Stomach smooth muscle (tissue), 2 donors: ENCODE measurements around the gene CSTB.

Source experiments
- H3K27ac ChIP-seq: one replicate; pipeline ENCODE4 v1.7.0; 2013; ENCODE audit warnings: mild to moderate bottlenecking, low read length, inconsistent platforms
- H3K27me3 ChIP-seq, 2 donors: one replicate each; pipeline ENCODE4 v1.7.0; 2013; ENCODE audit warnings: low read length in 2 of 2; ENCODE audit not compliant: insufficient read depth in 2 of 2, control insufficient read depth in 1 of 2
- H3K36me3 ChIP-seq, 2 donors: one replicate each; pipeline ENCODE4 v1.7.0; 2013; ENCODE audit warnings: low read length in 2 of 2; ENCODE audit not compliant: control insufficient read depth in 2 of 2, insufficient read depth in 2 of 2
- H3K4me1 ChIP-seq: one replicate; pipeline ENCODE4 v1.7.0; 2013; ENCODE audit warnings: low read length; ENCODE audit not compliant: control insufficient read depth, insufficient read depth
- H3K4me3 ChIP-seq, 2 donors: one replicate each; pipeline ENCODE4 v1.7.0; 2013; ENCODE audit warnings: low read length in 2 of 2
- H3K9ac ChIP-seq, 2 donors: one replicate each; pipeline ENCODE4 v1.7.0; 2013; ENCODE audit warnings: low read length in 2 of 2, mild to moderate bottlenecking in 1 of 2
- H3K9me3 ChIP-seq, 2 donors: one replicate each; pipeline ENCODE4 v1.7.0; 2013; ENCODE audit warnings: low read length in 2 of 2; ENCODE audit not compliant: control insufficient read depth in 2 of 2
- donor health status: healthy.
- donor health status: Pancreatic carcinoma.

The CSTB gene

DNA sequence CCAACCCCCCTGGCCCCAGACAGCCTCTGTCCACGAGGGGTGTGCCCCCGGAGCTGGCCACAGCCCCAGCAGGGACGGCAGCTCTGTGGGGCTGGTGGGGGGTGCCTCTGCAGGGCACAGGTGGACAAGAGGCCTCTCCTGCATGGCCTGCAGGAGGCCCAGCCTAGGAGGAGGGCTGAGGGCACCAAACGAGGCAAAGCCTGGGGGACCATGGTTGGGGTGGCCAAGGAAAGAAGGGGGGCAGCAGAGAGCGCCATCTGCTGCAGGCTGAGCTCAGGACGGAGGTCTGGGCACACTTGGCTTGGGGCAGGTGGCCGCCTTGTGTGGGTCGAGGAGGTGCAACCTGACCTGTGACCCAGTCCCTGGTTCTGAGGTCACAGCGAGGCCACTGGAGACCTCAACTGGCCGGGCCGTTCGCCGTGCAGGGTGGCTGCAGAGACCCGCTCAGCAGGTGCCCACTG is 40.5 kb upstream of the CSTB start:
- peaks cover 0 to 8% of the 10 kb centered on the region in 2 donors for H3K9me3 ChIP-seq
- H3K9ac ChIP-seq, result no peak overlapping the region
- H3K36me3 ChIP-seq, result peaks cover 0 to 2% of the 10 kb centered on the region in 2 donors
- no peaks in the 10 kb centered on the region for H3K27me3 ChIP-seq
- no peaks in the 10 kb centered on the region for H3K4me1 ChIP-seq
- no peak overlapping the region for H3K4me3 ChIP-seq
- H3K27ac ChIP-seq, result no peak overlapping the region

DNA sequence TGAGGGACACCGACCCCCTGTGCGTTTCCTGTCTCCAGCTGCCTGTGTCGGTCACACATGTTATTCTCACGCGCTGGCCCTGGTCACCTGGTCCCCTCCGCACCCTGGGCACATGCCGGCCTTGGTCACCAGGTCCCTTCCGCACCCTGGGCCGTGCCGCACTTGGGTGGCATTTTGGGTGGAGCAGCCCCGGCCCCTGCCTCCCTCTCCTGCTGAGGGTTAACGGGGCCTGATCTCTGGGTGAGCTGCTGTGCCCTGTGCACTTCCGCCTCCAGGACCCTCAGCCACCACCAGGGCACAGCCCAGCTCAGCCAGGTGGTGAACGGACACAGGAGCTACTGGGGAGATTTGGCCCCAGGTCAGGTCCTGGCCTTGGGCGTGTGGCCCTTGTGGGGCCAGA is 39.9 kb upstream of the CSTB start:
- Histone ChIP-seq H3K4me3 (no peak overlapping the region), H3K4me1 (peaks cover 4% of the 10 kb centered on the region), H3K27me3 (no peaks in the 10 kb centered on the region), H3K27ac (no peak overlapping the region), H3K9me3 (peaks cover 0 to 8% of the 10 kb centered on the region in 2 donors), H3K36me3 (peaks cover 0 to 2% of the 10 kb centered on the region in 2 donors), H3K9ac (no peak overlapping the region)

DNA sequence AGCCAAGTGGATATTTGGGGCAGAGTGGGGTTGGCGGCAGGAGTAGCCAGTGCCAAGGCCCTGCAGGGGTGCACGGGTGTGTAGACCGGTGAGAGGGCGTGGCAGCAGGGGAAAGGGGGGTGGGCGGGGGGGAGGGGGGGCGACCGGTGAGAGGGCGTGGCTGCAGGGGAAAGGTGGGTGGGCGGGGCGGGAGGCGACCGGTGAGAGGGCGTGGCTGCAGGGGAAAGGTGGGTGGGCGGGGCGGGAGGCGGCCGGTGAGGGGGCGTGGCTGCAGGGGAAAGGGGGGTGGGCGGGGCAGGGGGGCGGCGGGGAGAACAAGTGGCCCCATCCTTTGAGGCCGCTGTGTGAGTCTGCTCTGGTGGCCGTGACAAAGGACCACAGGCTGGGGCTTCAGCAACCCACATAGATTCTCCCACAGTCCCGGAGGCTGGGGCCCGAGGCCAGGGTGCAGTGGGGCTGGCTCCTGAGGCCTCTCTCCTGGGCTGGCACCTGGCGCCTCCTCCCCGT is 39.1 kb upstream of the CSTB start:
- Histone ChIP-seq H3K36me3 (peaks cover 0 to 2% of the 10 kb centered on the region in 2 donors), H3K27ac (no peak overlapping the region)

DNA sequence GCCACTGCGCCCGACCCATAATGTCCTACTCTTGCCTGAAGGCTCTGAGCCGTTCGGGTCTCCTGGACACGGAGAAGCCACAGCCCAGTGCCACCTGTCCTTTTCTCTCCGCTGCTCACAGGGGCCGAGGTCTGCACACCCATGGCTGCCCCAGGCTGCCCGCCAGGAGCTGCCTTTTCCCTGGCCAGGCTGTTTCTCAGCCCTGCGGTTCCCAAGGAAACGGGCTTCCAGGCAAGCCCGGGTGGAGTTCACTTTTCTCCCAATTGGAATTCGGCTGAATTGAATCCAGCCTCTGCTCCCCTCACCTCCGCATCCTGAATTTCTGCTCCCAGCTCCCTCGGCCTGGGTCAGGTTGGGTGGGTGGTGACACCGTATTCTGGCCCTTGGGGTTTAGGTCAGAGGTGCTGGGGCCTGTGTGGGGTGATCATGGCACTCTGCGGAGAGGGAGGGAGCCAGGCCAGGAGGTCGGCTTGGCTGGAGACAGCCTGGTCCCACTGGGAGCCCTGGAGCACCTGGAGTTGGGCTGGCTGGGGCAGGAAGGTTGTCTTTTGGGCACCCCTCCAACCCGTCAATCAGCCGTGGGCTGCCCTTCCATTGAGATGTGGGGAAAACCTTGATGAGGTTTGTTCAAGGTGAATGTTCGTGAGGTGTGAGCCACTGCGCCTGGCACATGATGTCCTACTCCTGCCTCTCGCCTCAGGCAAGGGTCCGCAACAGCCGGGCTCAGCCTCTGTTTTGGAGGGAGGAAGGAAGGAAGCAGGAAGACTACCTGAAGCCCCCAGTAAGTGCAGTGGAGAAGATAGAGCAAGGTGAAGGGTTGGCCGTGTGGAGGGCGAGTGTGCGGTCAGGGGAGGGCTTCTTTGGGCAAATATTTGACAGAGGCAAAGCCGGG is 38.4 kb upstream of the CSTB start:
- no peak overlapping the region for H3K4me3 ChIP-seq
- peaks cover 11% of the 10 kb centered on the region for H3K4me1 ChIP-seq
- H3K27ac ChIP-seq, result no peak overlapping the region
- peaks cover 0 to 8% of the 10 kb centered on the region in 2 donors for H3K9me3 ChIP-seq
- H3K36me3 ChIP-seq, result peaks cover 0 to 2% of the 10 kb centered on the region in 2 donors
- no peak overlapping the region for H3K9ac ChIP-seq
- H3K27me3 ChIP-seq, result no peaks in the 10 kb centered on the region

More for the DNA sequence above, 39.1 kb upstream of the CSTB start:
- Histone ChIP-seq H3K4me1 (peaks cover 11% of the 10 kb centered on the region), H3K27me3 (no peaks in the 10 kb centered on the region), H3K9me3 (peaks cover 0 to 8% of the 10 kb centered on the region in 2 donors), H3K9ac (no peak overlapping the region), H3K4me3 (no peak overlapping the region)

DNA sequence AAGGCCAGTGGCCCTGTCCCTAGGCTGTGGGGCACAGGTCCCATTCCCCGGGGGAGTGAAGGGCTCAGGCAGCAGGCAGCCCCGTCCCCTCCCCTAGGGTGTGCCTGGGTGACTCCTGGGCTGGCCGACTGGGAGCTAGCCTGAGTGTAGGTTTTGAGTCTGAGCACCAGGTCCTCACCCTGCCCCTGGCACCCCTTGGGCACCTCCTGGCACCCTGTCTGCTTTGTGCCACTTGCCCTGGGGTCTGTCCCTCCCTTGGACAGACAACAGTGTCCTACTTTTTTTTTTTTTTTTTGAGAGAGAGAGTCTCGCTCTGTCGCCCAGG is 37.5 kb upstream of the CSTB start:
- no peaks in the 10 kb centered on the region for H3K27me3 ChIP-seq
- no peak overlapping the region for H3K4me3 ChIP-seq
- peaks cover 0 to 2% of the 10 kb centered on the region in 2 donors for H3K36me3 ChIP-seq
- no peak overlapping the region for H3K9ac ChIP-seq
- H3K4me1 ChIP-seq, result peaks cover 11% of the 10 kb centered on the region
- peaks cover 0 to 3% of the 10 kb centered on the region in 2 donors for H3K9me3 ChIP-seq
- no peak overlapping the region for H3K27ac ChIP-seq

DNA sequence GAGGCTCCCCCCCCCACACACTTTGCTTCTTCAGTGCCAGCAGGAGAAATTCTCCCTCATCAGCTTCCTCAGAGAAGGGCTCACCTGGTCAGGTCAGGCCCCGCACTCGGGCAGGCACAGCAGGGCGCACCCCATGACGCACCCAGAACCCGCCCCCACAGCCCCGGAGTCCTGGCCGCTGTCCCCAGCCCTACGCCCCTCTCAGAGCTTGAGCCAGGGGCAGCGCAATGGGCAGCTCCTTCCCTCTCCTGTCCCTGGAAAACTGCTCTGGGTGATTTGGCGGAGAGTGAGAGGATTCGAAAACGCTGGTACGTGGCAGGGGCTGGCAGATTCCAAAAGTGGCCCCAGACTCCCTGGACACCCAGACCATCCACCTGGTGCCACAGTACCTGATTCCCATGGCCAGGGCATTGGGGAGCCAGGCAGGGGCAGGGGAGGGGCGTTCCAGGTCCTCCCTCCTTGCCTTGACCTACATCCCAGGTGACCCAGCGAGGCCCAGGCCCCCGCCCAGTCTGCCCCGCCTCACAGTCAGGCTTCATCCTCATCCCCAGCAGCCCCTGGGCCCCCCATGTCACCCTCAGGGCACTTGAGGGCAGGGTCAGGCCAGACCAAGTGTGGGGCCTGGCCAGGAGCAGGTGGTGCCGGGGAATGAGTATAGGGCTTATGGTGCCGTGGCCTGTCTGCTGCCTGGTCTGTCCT is 37.0 kb upstream of the CSTB start:
- Histone ChIP-seq H3K27ac (no peak overlapping the region), H3K4me1 (peaks cover 11% of the 10 kb centered on the region), H3K9ac (no peak overlapping the region), H3K36me3 (no peaks in the 10 kb centered on the region), H3K27me3 (no peaks in the 10 kb centered on the region), H3K9me3 (no peaks in the 10 kb centered on the region), H3K4me3 (no peak overlapping the region)

DNA sequence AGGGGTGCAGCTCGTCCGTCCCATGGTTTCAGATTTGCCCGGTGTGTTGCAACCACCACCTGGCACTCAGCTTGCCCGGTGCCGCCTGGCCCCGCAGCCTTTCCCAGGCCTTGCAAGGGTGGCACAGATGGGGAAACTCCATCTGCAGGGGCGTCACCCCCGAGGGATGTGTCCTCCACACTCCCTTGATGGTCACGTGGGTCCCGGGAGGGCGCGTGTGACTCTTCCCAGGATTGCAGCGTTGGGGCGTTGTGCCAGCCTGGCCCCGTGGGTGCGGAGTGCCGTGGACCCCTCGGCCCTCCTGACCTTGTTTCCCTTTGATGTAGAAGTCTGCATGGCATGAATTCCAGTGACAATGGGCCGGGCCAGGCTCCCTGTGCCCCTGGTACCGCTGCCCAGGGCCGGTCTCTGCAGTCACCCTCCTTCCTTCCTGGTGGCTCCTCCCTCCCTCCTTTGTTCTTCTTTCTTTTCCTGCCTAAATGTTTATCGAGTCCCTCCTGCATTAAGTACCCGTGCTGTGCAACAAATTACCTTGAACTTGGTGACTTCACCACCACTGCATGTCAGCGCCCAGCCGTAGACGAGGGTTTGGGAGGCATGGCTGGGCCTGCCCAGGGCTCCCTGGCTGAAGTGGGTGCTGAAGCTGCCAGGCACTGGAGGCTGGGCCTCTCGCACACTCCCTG is 36.2 kb upstream of the CSTB start:
- no peaks in the 10 kb centered on the region for H3K36me3 ChIP-seq
- no peaks in the 10 kb centered on the region for H3K27me3 ChIP-seq
- H3K9me3 ChIP-seq, result no peaks in the 10 kb centered on the region
- H3K4me1 ChIP-seq, result peaks cover 11% of the 10 kb centered on the region
- H3K9ac ChIP-seq, result no peak overlapping the region
- no peak overlapping the region for H3K27ac ChIP-seq
- no peak overlapping the region for H3K4me3 ChIP-seq

DNA sequence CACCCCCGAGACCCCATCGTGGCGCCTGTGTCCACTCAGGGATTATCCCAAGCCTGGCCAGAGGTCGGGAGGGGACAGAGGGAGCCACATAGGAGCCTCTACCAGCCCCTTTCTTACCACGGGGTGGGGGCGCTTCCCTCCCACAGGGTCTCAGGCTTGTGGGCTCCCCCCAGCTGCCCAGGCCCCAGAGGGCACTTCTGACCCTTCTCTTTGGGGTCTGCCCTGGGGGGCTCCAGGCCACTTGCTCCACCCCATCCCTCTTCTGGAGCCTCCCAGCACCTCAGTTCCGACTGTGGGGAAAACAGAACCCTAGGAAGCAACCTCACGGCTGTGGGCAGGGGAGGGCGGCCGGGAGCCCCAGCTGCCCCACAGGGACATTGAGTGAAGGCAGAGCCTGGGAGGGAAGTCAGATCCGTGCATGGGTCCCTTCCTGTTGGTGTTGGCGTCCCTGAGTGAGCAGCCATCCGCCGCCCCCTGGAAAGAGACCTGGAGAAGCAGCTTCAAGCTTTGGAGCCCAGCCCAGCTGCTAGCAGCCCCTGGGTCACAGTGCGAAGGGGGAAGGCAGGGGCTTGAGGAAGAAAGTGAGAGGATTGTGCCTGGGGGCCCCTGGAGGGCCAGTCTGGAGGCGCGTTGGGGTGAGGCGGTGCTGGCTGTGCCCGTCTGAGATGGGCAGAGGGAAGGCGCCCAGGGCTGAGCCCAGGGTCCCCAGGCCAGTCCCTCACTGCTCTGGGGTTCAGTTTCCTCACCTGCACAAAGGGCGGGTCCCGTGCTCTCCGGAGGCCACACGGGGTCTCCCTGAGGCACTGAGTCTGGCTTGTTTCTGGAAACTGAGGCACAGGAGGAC is 35.4 kb upstream of the CSTB start:
- Histone ChIP-seq H3K36me3 (no peaks in the 10 kb centered on the region), H3K9ac (peak overlapping the region in 1 of 2 donors; percentile 2), H3K4me1 (peaks cover 11% of the 10 kb centered on the region), H3K27ac (no peak overlapping the region), H3K27me3 (no peaks in the 10 kb centered on the region), H3K4me3 (no peak overlapping the region), H3K9me3 (no peaks in the 10 kb centered on the region)

DNA sequence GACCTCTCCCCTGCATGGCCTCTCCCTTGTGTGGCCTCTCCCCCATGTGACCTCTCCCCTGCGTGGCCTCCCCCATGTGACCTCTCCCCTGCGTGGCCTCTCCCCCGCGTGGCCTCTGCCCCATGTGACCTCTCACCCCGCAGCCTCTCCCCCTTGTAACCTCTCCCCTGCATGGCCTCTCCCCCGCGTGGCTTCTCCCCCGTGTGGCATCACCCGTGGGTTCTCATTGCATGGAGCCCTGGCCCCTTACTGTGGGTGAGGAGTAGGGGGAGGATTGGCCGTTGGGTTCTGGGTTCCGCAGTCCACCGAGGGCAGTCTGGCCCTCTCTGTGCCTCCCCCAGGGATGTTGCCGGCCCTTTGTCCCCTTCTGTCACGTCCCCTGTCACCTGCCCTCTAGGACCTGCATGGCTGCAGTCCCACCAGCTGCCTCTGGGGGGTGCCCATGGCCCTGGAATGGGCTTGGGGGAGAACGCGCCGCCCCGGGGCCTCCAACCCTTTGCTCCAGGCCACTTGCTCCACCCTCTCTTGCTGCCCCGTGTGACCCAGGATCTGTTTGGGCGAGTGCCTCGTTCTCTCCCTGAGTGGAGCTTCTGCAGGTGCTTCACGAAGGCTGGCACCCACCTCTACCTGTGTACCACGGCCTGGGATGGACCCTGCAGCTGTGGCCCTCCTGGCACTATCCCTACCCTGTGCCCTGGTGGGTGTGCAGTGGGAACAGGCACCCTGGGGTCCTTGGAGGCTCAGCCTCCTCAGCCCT is 34.6 kb upstream of the CSTB start:
- Histone ChIP-seq H3K9me3 (no peaks in the 10 kb centered on the region), H3K9ac (peak overlapping the region in 1 of 2 donors; percentile 2), H3K4me3 (peak overlapping the region in 1 of 2 donors; percentile 47), H3K27me3 (no peaks in the 10 kb centered on the region), H3K36me3 (peaks cover 0 to 3% of the 10 kb centered on the region in 2 donors), H3K27ac (no peak overlapping the region), H3K4me1 (peaks cover 11% of the 10 kb centered on the region)
